Hematopoietic multipotent progenitor cell (in vitro differentiated cells): ENCODE measurements around the gene TIMM44. TPM values are rescaled to one million over a fixed set of nuclear protein-coding genes. Genes with fewer than 3 reads are reported as not detected.

Source experiments
- DNase-seq, 3 donors: peaks; one replicate each; pipeline ENCODE4 v3.0.0-alpha.2; 2011 to 2015; ENCODE audit warnings: low read depth in 2 of 3, low spot score in 2 of 3
- total RNA-seq: library from RNA; depleted of rRNA; stranded (reverse); fragments of >200 nt; gene quantifications from one replicate; pipeline ENCODE4 v1.2.3, GENCODE V29; 2012

Gene TIMM44
- total RNA-seq, 1 donor = 44.7 TPM

GRCh38 chr19:7904074-7905020, 39.1 kb downstream of the TIMM44 start:
- DNase-seq = peak; percentile 36 to 67 (median 41)

DNA sequence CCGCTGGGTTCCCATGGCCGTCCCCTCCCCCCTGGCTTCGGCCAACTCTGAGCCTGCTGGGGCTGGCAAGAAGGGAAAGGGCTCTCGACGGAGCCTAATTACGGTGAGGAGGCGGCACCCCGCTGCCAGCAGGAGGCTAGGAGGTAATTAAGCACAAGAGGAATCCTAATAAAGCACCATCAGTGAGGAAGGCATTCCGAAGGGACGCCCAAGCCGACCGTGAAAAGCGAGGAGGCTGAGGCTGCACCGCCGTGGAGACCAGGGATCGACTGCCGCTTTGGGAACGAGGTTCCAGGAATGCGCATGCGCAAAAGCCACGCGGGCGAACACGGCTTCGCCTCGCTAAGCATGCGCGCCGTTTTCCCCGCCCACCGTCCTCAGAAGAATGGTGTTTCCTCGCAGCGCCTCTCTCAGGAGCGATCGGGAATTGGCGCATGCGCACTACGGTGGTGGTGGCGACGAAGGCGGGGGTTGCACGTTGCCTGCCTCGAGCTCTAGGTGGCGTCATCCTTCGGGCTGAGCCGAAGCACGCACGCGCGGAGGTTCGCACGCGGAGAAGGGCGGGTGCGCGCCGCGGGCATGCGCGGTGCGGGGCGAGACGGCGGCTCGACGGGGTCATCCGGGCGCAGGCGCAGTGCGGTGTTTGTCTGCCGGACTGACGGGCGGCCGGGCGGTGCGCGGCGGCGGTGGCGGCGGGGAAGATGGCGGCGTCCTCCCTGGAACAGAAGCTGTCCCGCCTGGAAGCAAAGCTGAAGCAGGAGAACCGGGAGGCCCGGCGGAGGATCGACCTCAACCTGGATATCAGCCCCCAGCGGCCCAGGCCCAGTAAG, 40.0 kb downstream of the TIMM44 start, which contains the start of gene MAP2K7:
Gene MAP2K7 (plus strand): TSS at position 634 of the 830 bp plus-strand sequence. CDS start 68 bp downstream, at position 702.
- DNase-seq = peak; percentile 99 to 100 (median 99)

GRCh38 chr19:7902796-7903243, 40.6 kb downstream of the TIMM44 start:
- DNase-seq = no peak

DNA sequence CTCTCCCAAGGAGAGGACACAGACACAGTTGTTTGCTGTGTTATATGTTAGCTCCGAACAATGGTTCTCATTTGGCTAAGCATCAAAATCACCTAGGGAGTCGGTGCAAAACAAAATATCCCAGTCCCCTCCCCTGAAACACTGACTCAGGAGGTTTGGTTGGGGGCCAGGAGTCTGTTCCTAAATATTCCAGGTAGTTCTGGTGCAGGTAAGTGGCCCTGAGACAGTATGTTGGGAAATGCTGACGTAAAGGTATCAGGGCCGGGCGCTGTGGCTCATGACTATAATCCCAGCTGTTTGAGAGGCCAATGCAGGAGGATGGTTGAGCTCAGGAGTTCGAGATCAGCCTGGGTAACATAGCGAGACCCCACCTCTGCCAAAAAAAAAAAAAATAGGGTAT, 42.1 kb downstream of the TIMM44 start:
- no peak for DNase-seq

GRCh38 chr19:7900931-7901330, 42.5 kb downstream of the TIMM44 start:
- no peak for DNase-seq

- DNase-seq = no peak
Measured at GRCh38 chr19:7900401-7900870, 43.0 kb downstream of the TIMM44 start.

DNA sequence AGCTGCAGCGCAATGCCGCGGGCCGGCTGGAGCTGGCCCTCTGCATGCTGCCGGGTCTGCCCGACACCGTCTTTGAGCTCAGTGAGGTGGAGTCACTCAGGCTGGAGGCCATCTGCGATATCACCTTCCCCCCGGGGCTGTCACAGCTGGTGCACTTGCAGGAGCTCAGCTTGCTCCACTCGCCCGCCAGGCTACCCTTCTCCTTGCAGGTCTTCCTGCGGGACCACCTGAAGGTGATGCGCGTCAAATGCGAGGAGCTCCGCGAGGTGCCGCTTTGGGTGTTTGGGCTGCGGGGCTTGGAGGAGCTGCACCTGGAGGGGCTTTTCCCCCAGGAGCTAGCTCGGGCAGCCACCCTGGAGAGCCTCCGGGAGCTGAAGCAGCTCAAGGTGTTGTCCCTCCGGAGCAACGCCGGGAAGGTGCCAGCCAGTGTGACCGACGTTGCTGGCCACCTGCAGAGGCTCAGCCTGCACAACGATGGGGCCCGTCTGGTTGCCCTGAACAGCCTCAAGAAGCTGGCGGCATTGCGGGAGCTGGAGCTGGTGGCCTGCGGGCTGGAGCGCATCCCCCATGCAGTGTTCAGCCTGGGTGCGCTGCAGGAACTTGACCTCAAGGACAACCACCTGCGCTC, 43.6 kb downstream of the TIMM44 start:
- no peak for DNase-seq

- no peak for DNase-seq
Measured at GRCh38 chr19:7898967-7899366, 44.5 kb downstream of the TIMM44 start.

GRCh38 chr19:7897292-7897691, 46.2 kb downstream of the TIMM44 start:
- no peak for DNase-seq

- no peak for DNase-seq
Measured at GRCh38 chr19:7895565-7895964, 47.9 kb downstream of the TIMM44 start.

GRCh38 chr19:7894612-7895309, 48.7 kb downstream of the TIMM44 start:
- DNase-seq = no peak

DNA sequence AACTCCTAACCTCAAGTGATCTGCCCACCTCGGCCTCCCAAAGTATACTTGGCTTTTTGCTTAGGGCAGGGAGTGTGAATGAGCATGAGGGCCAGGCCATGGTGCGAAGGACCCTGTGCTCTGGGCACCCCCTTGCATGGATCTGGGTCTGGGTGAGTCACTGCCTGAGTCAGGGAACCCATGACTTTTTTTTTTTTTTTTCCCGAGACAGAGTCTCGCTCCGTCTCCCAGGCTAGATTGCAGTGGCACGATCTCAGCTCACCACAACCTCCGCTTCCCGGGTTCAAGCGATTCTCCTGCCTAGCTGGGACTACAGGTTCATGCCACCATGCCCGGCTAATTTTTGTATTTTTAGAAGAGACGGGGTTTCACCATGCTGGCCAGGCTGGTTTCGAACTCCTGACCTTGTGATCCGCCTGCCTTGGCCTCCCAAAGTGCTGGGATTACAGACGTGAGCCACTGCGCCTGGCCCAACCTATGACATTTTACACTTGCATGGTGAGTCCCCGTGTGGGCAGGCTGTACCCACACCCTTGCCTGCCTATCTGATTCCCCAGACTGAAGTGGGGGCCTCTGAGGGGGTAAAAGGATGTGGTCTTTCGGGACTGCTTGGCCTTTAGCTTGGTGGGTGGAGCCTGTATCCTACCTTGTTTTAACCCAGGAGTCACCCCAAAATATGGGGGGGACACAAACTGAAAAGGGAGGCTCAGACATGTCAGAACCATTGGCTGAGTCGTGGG, 49.9 kb downstream of the TIMM44 start:
- DNase-seq = peak in 1 of 3 donors; percentile 42

- DNase-seq = no peak
Measured at GRCh38 chr19:7888826-7889217, 54.6 kb downstream of the TIMM44 start.

- peak in 2 of 3 donors; percentile 35 to 53 for DNase-seq
Measured at GRCh38 chr19:7888145-7888825, 55.2 kb downstream of the TIMM44 start, which contains the start of gene LRRC8E. LRRC8E (plus strand) TSS chr19:7888510; CDS start chr19:7895604, 7,094 bp downstream.

DNA sequence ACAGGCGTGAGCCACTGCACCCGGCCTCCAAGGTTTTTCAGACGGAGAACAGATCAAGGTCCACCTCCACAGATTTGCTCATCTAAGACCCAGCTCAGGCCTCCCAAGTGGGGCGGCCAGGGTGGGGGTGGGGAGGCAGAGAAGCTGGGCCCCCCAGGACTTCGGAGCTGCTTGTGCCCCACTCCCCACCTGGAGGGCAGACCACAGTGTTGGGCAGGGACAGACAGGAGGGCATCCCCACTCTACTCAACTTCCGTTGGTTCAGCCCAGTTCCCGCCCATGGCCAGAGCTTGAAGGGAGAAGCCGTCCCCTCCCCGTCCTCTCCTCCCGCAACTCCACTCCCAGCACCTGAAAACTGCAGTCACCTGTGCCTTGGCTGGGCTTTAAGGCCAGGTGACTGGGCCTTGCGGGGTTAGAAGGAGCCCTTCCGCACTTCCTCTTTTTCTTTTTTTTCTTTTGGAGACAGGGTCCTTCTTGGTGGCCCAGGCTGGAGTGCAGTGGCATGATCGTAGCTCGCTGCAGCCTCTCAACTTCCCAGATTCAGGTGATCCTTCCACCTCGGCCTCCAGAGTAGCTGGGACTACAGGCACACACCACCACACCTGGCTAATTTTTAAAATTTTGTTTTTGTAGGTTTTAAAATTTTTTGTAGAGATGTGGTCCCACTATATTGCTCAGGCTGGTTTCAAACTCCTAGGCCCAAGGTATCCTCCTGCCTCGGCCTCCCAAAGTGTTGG, 55.9 kb downstream of the TIMM44 start:
- no peak for DNase-seq

- DNase-seq = no peak
Measured at GRCh38 chr19:7885818-7886217, 57.6 kb downstream of the TIMM44 start.

DNA sequence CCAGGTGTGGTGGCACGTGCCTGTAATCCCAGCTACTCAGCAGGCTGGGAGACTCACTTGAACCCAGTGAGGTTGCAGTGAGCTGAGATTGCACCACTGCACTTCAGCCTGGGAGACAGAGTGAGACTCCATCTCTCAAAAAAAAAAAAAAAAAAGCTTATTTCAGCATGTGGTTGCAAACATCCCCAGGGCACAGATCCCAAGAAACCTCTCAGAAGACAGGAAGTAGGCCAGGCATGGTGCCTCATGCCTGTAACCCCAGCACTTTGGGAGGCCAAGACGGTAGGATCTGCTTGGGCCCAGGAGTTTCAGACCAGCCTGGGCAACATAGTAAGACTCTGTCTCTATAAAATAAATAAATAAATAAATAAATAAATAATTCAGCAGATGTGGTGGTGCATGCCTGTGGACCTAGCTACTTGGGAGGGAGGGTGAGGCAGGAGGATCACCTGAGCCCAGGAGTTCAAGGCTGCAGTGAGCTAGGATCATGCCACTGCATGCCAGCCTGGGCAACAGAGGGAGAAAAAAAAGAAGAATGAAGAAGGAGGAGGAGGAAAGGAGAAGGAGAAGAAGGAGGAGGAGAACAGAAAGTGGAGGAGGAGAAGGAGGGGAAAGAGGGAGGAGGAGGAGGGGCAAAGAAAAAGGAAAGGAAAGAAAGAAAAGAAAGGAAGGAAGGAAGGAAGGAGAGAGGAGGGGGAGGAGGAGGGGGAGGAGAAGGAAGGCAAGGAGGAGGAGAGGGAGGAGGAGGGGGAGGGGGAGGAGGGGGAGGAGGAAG, 59.5 kb downstream of the TIMM44 start:
- DNase-seq = no peak
